ENCODE results near the gene RIMS3. TPM values are rescaled to one million over a fixed set of nuclear protein-coding genes. Genes with fewer than 3 reads are reported as not detected.

RIMS3 gene
- total and polyA plus RNA-seq, 9 donors = 1.3 to 12.6 (median 4.4) TPM

- intact Hi-C loops (cut with DNase I) = no loop called here
- 9 to 12% (median 10%) methylated on average over 21 of the region's 21 CpGs for WGBS, 3 donors
- TF ChIP-seq CTCF (IDR thresholded peaks at IDR 0.05) (peak; percentile 68 to 90 (median 71)), EP300 (IDR thresholded peaks at IDR 0.05) (no peak)
- Histone ChIP-seq H3K4me3 (no peak overlapping the region), H3K9me3 (no peaks in the 10 kb centered on the region), H3K27me3 (no peaks in the 10 kb centered on the region), H3K36me3 (no peaks in the 10 kb centered on the region), H3K27ac (no peak overlapping the region), H3K4me1 (ENCODE audit: insufficient read depth) (peaks cover 2% of the 10 kb centered on the region)
- peak; percentile 68 to 86 (median 81) for DNase-seq
These were observed 3.5 kb upstream of the RIMS3 start for GRCh38 chr1:40668769-40669525.

- intact Hi-C loops (cut with DNase I) = no loop called here
- Histone ChIP-seq H3K36me3 (no peaks in the 10 kb centered on the region), H3K27ac (no peak overlapping the region), H3K9me3 (no peaks in the 10 kb centered on the region), H3K4me1 (ENCODE audit: insufficient read depth) (peaks cover 2% of the 10 kb centered on the region), H3K4me3 (peak overlapping the region; percentile 52), H3K27me3 (no peaks in the 10 kb centered on the region)
- DNase-seq = no peak
- no peak for TF ChIP-seq POLR2A (IDR thresholded peaks at IDR 0.05)
- TF ChIP-seq EP300 (IDR thresholded peaks at IDR 0.05) = no peak
- TF ChIP-seq CTCF (IDR thresholded peaks at IDR 0.05) = no peak
- 53 to 63% (median 55%) methylated on average over 2 of the region's 2 CpGs for whole genome bisulfite sequencing, 3 donors
These were observed 691 bp downstream of the RIMS3 start for GRCh38 chr1:40664791-40665190.

GRCh38 chr1:40664167-40664537, 1.3 kb downstream of the RIMS3 start:
- no peaks in the 10 kb centered on the region for H3K36me3 ChIP-seq
- no peaks in the 10 kb centered on the region for H3K9me3 ChIP-seq
- H3K27me3 ChIP-seq = no peaks in the 10 kb centered on the region
- no peak for TF ChIP-seq EP300 (IDR thresholded peaks at IDR 0.05)
- TF ChIP-seq POLR2A (IDR thresholded peaks at IDR 0.05) = no peak
- TF ChIP-seq CTCF (IDR thresholded peaks at IDR 0.05) = no peak
- peaks cover 2% of the 10 kb centered on the region for H3K4me1 ChIP-seq (ENCODE audit: insufficient read depth)
- DNase-seq = no peak
- no peak overlapping the region for H3K27ac ChIP-seq
- WGBS, 3 donors = 92 to 100% (median 97%) methylated on average over 1 of the region's 1 CpG
- intact Hi-C loops (cut with DNase I) = no loop called here
- H3K4me3 ChIP-seq = no peak overlapping the region

GRCh38 chr1:40663324-40664166, 1.9 kb downstream of the RIMS3 start:
- Histone ChIP-seq H3K4me3 (no peak overlapping the region), H3K4me1 (ENCODE audit: insufficient read depth) (peaks cover 2% of the 10 kb centered on the region), H3K9me3 (no peaks in the 10 kb centered on the region), H3K36me3 (no peaks in the 10 kb centered on the region), H3K27ac (no peak overlapping the region), H3K27me3 (no peaks in the 10 kb centered on the region)
- no peak for DNase-seq
- TF ChIP-seq EP300 (IDR thresholded peaks at IDR 0.05) (no peak), POLR2A (IDR thresholded peaks at IDR 0.05) (no peak), CTCF (IDR thresholded peaks at IDR 0.05) (no peak)
- intact Hi-C loops (cut with DNase I) = no loop called here
- whole genome bisulfite sequencing, 3 donors = 52 to 65% (median 59%) methylated on average over 8 of the region's 8 CpGs

Data from ovary (tissue), 9 donors.